RWPE1 (cell line): ENCODE results near the gene FAM174B.

ENCODE experiments used
- CTCF ChIA-PET: fragments of 350-600 bp; sonication (Branson Sonifier 250); formaldehyde crosslinking; extraction: SDS; loops from one replicate; lab custom pipeline; 2021; lab: Yijun Ruan, JAX
- POLR2A ChIA-PET: fragments of 400-600 bp; formaldehyde crosslinking; extraction: SDS; loops from one replicate; lab custom pipeline; 2020; ENCODE audit warnings: antibody characterized with exemption; ENCODE audit not compliant: low non-redundant PET; lab: Yijun Ruan, JAX
- DNase-seq: peaks from one replicate; pipeline ENCODE4 v3.0.0; 2012; ENCODE audit warnings: low spot score
- H3K27ac ChIP-seq: fragments of 450-650 bp; 2 replicates; pipeline ENCODE4 v1.5.1; 2017
- CTCF ChIP-seq: fragments of 450-650 bp; conservative IDR thresholded peaks from 2 replicates; pipeline ENCODE4 v1.5.1; 2017; ENCODE audit warnings: low read depth, mild to moderate bottlenecking

FAM174B gene

GRCh38 chr15:92580521-92580920 lies 75.1 kb downstream of the FAM174B start:
- ChIA-PET CTCF (no interaction called here), POLR2A (no interaction called here)
- no peak overlapping the region for H3K27ac ChIP-seq
- no peak for DNase-seq
- no peak for TF ChIP-seq CTCF

GRCh38 chr15:92579931-92580470 lies 75.6 kb downstream of the FAM174B start:
- no peak for TF ChIP-seq CTCF
- no peak overlapping the region for H3K27ac ChIP-seq
- ChIA-PET POLR2A (no interaction called here), CTCF (no interaction called here)
- DNase-seq: no peak

GRCh38 chr15:92579486-92579885 lies 76.1 kb downstream of the FAM174B start:
- ChIA-PET CTCF (no interaction called here), POLR2A (no interaction called here)
- no peak for DNase-seq
- no peak for TF ChIP-seq CTCF
- H3K27ac ChIP-seq: no peak overlapping the region

GRCh38 chr15:92578096-92578835 lies 77.3 kb downstream of the FAM174B start:
- no peak for TF ChIP-seq CTCF
- no peak for DNase-seq
- POLR2A ChIA-PET: no interaction called here
- CTCF ChIA-PET: no interaction called here
- H3K27ac ChIP-seq: no peak overlapping the region

- POLR2A ChIA-PET: no interaction called here
- no peak overlapping the region for H3K27ac ChIP-seq
- CTCF ChIA-PET: no interaction called here
- no peak for DNase-seq
- TF ChIP-seq CTCF: no peak
These were observed 78.9 kb downstream of the FAM174B start for GRCh38 chr15:92576597-92577200.

- no peak for TF ChIP-seq CTCF
- ChIA-PET CTCF (interaction anchor here (0.7 kb wide), 1 partner anchor 199 kb away, joined by 8 read pairs; no protein-coding TSS in a partner anchor), POLR2A (no interaction called here)
These were observed 81.0 kb downstream of the FAM174B start for GRCh38 chr15:92574566-92574965.

More at GRCh38 chr15:92574566-92574965, 81.0 kb downstream of the FAM174B start:
- DNase-seq: no peak
- no peak overlapping the region for H3K27ac ChIP-seq
